Fibroblast of the aortic adventitia (primary cell): ENCODE measurements around the gene RAC2. TPM values are rescaled to one million over a fixed set of nuclear protein-coding genes. Genes with fewer than 3 reads are reported as not detected.

Experiments
- DNase-seq: peaks from one replicate; pipeline ENCODE4 v3.0.0-alpha.2; 2010; ENCODE audit warnings: low read depth
- H3K4me3 ChIP-seq: 2 replicates; pipeline ENCODE4 v1.5.1; 2011; ENCODE audit warnings: low read depth, mild to moderate bottlenecking, control low read depth, low read length, moderate library complexity
- CTCF ChIP-seq: IDR thresholded peaks from 2 replicates; pipeline ENCODE4 v1.5.1; 2011; ENCODE audit warnings: mild to moderate bottlenecking, low read length, control low read depth, inconsistent platforms; ENCODE audit not compliant: insufficient read depth
- total RNA-seq: library from RNA; depleted of rRNA; stranded (reverse); fragments of >200 nt; gene quantifications from 2 replicates; pipeline ENCODE4 v1.2.3, GENCODE V29; 2012; ENCODE audit warnings: low replicate concordance

The RAC2 gene
- total RNA-seq, 1 donor, result 14.4 TPM

GRCh38 chr22:37182101-37182948 is 61.7 kb downstream of the RAC2 start:
- TF ChIP-seq CTCF, result no peak
- H3K4me3 ChIP-seq, result no peak overlapping the region
- DNase-seq, result no peak

- DNase-seq, result no peak
- no peak for TF ChIP-seq CTCF
- no peak overlapping the region for H3K4me3 ChIP-seq
These were observed 62.4 kb downstream of the RAC2 start for GRCh38 chr22:37181681-37182080.

- no peak for DNase-seq
- no peak overlapping the region for H3K4me3 ChIP-seq
- TF ChIP-seq CTCF, result no peak
These were observed 63.4 kb downstream of the RAC2 start for GRCh38 chr22:37180531-37181231.

GRCh38 chr22:37179622-37180420 is 64.2 kb downstream of the RAC2 start:
- no peak overlapping the region for H3K4me3 ChIP-seq
- no peak for TF ChIP-seq CTCF
- DNase-seq, result no peak

- DNase-seq, result no peak
- TF ChIP-seq CTCF, result no peak
- H3K4me3 ChIP-seq, result no peak overlapping the region
These were observed 65.0 kb downstream of the RAC2 start for GRCh38 chr22:37179126-37179470.

GRCh38 chr22:37178350-37179125 is 65.5 kb downstream of the RAC2 start:
- no peak for DNase-seq
- H3K4me3 ChIP-seq, result no peak overlapping the region
- TF ChIP-seq CTCF, result no peak
